Transverse colon (tissue), 4 donors: Measurements from ENCODE around the gene GOT1. TPM values are rescaled to one million over a fixed set of nuclear protein-coding genes. Genes with fewer than 3 reads are reported as not detected.

Source experiments
- DNase-seq: peaks from one replicate; pipeline ENCODE4 v3.0.0-alpha.2; 2019
- H3K27ac ChIP-seq, 4 donors: fragments of 200-600 bp; sonication (generic); 2 replicates each; pipeline ENCODE4 v1.5.1; 2016 to 2018; ENCODE audit warnings: inconsistent platforms in 4 of 4
- H3K27me3 ChIP-seq: fragments of 200-600 bp; sonication (generic); 2 replicates; pipeline ENCODE4 v1.5.1; 2017; ENCODE audit warnings: inconsistent platforms
- H3K36me3 ChIP-seq, 4 donors: fragments of 200-600 bp; sonication (generic); 2 replicates each; pipeline ENCODE4 v1.5.1; 2017 to 2019; ENCODE audit warnings: inconsistent platforms in 4 of 4
- H3K4me1 ChIP-seq, 4 donors: fragments of 200-600 bp; sonication (generic); 2 replicates each; pipeline ENCODE4 v1.5.1; 2017 to 2020; ENCODE audit warnings: inconsistent platforms in 4 of 4
- H3K4me3 ChIP-seq, 4 donors: fragments of 200-600 bp; sonication (generic); 1 replicate in 1 of 4; 2 replicates in 3 of 4; pipeline versions ENCODE4 v1.5.1 to v1.6.1; 2017 to 2019; ENCODE audit warnings: inconsistent platforms in 4 of 4
- H3K9me3 ChIP-seq, 2 donors: fragments of 200-600 bp; sonication (generic); 2 replicates each; pipeline ENCODE4 v1.5.1; 2017 to 2019; ENCODE audit warnings: inconsistent platforms in 2 of 2
- EP300 ChIP-seq: sonication (generic); formaldehyde crosslinking; IDR thresholded peaks from one replicate; pipeline ENCODE4 v1.6.1; 2017; ENCODE audit warnings: antibody characterized with exemption, low read depth
- POLR2A ChIP-seq: fragments of 450-650 bp; IDR thresholded peaks from one replicate; pipeline ENCODE4 v1.6.1; 2016; ENCODE audit warnings: antibody characterized with exemption, mild to moderate bottlenecking, moderate library complexity
- POLR2AphosphoS5 ChIP-seq, 3 donors: sonication (generic); formaldehyde crosslinking; IDR thresholded peaks; one replicate each; pipeline ENCODE4 v1.6.1; 2016; ENCODE audit warnings: antibody characterized with exemption in 3 of 3
- WGBS, 2 donors: methylation state at CpG; one replicate each; pipeline ENCODE4 v1.1.5; 2018; ENCODE audit warnings: low coverage in 1 of 2; 5-methylcytosine and 5-hydroxymethylcytosine counted together
- in situ Hi-C, 4 donors: fragments of 200-750 bp; cut with MboI; loops; one replicate each; pipeline versions ENCODE4 v1.15.0 to v1.15.1; 2017; ENCODE audit warnings: low sequenced_read_pairs in 3 of 4, low pct_ligation_motif_present in 1 of 4, low pct_unique_long_range_greater_than_20kb in 1 of 4
- intact Hi-C: fragments of 100-400 bp; cut with DNase I; formaldehyde crosslinking; loops from one replicate; pipeline ENCODE4 v1.15.1; 2023; ENCODE audit warnings: low total_unique reads
- total RNA-seq, 4 donors: library from RNA; depleted of rRNA; stranded (reverse); fragments of >200 nt; gene quantifications; one replicate each; pipeline ENCODE4 v1.1.0, GENCODE V29; 2016
- TF ChIP-seq, protein P1 (sequence below), 5 experiments: fragments of 200-600 bp in 3 of 5; fragments of 450-650 bp in 2 of 5; sonication (generic) in 3 of 5; IDR thresholded peaks; 1 replicate in 2 of 5; 2 replicates in 3 of 5; pipeline ENCODE4 v1.5.1; 2016 to 2017; ENCODE audit warnings: antibody characterized with exemption in 5 of 5, inconsistent platforms in 3 of 5, mild to moderate bottlenecking in 2 of 5, moderate library complexity in 1 of 5

GOT1 gene
- total RNA-seq, 4 donors from 2014 or later, result 54.5 to 94.3 (median 82.3) TPM

DNA sequence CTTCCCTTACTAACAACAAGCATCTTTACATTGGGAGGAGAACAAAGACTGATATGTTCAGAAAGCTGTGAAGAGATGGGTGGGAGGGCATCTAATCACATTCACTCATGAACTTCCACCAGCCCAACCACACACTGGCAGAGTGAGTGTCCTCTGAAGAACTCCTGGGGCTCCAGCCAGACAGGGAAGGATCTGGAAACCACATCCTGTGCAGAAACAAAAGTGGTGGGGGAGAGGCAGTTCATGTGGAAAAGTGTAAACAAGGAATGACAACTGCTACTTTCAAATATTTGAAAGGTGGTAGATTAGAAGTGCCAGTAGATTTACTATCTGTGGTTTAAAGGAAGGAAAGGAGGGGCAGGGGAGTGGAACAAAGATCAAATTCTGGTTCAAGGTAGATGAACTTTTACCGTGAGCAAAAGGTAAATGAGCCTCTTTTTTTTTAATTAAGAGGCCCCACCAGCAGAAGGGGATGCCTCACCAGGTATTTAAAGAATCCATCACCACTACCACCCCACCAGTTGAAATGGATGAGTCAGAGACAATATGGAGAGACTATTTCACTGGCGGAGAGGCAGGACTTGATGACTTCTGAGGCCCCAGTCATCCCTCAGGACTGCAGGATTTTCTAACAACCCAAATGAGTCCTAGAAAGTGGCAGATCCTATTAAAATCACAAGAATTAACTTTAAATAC, 34.5 kb downstream of the GOT1 start:
- in situ Hi-C loops, result loop anchor here in 2 of 4 donors (10.0 to 25.0 kb wide), 2 partner anchors 219 to 316 kb away; no protein-coding TSS in a partner anchor
- Histone ChIP-seq H3K36me3 (peaks cover 0 to 30% (median 14%) of the 10 kb centered on the region in 4 donors), H3K27me3 (no peaks in the 10 kb centered on the region), H3K4me3 (no peak overlapping the region), H3K9me3 (no peaks in the 10 kb centered on the region), H3K27ac (no peak overlapping the region), H3K4me1 (peaks cover 0 to 3% (median 1%) of the 10 kb centered on the region in 4 donors)
- 8 to 65% methylated on average over 1 to 2 of the region's 2 CpGs for WGBS, 2 donors
- TF ChIP-seq POLR2A, result no peak
- TF ChIP-seq, protein P1, sequence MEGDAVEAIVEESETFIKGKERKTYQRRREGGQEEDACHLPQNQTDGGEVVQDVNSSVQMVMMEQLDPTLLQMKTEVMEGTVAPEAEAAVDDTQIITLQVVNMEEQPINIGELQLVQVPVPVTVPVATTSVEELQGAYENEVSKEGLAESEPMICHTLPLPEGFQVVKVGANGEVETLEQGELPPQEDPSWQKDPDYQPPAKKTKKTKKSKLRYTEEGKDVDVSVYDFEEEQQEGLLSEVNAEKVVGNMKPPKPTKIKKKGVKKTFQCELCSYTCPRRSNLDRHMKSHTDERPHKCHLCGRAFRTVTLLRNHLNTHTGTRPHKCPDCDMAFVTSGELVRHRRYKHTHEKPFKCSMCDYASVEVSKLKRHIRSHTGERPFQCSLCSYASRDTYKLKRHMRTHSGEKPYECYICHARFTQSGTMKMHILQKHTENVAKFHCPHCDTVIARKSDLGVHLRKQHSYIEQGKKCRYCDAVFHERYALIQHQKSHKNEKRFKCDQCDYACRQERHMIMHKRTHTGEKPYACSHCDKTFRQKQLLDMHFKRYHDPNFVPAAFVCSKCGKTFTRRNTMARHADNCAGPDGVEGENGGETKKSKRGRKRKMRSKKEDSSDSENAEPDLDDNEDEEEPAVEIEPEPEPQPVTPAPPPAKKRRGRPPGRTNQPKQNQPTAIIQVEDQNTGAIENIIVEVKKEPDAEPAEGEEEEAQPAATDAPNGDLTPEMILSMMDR (IDR thresholded peaks at IDR 0.05), result no peak
- TF ChIP-seq EP300, result no peak
- TF ChIP-seq POLR2AphosphoS5 (IDR thresholded peaks at IDR 0.05), result no peak
- DNase-seq, result no peak
- intact Hi-C loops, result no loop called here

DNA sequence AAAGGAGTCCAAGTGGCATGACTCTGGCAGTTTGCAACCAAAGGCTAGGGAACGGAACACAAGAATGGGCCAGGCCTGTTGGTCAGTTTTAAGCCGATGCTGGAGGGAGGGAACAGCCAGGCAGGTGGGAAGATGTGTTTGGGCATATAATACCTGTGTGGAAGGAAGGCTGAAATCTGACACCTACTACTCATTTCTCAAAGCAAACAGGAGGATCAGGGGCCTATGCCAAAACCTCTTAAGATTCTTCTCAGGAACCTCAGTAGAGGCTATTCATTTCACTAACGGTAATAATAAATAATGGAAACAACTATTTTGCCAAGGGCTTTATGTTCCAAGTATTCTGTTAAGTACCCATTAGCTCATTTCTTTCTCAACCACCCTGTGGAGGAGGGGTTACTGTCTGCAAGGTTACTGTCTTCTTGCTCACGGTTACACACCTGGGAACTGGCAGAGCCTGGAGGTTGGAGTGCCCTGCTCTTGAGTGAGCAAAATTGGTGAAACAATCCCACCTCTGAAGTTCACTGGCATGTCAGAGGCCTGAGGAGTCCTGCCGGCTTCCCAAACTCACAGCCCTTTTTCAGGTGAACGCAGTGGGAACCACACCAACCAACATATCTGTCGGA, 35.5 kb downstream of the GOT1 start:
- Histone ChIP-seq H3K27me3 (no peaks in the 10 kb centered on the region), H3K9me3 (no peaks in the 10 kb centered on the region), H3K4me3 (no peak overlapping the region), H3K4me1 (peaks cover 0 to 3% (median 1%) of the 10 kb centered on the region in 4 donors), H3K36me3 (peaks cover 0 to 23% (median 10%) of the 10 kb centered on the region in 4 donors), H3K27ac (no peak overlapping the region)
- WGBS, 2 donors, result 87% methylated on average over 7 of the region's 7 CpGs; no CpG with 5 or more reads in 1 of the 2 donors
- DNase-seq, result no peak
- intact Hi-C loops, result loop anchor here (5.0 kb wide), 1 partner anchor 217 kb away; no protein-coding TSS in a partner anchor
- in situ Hi-C loops, result loop anchor here in 2 of 4 donors (10.0 to 25.0 kb wide), 2 partner anchors 220 to 317 kb away; no protein-coding TSS in a partner anchor
- no peak for TF ChIP-seq EP300
- TF ChIP-seq, protein P1 (IDR thresholded peaks at IDR 0.05), result no peak
- TF ChIP-seq POLR2A, result no peak
- TF ChIP-seq POLR2AphosphoS5 (IDR thresholded peaks at IDR 0.05), result no peak

DNA sequence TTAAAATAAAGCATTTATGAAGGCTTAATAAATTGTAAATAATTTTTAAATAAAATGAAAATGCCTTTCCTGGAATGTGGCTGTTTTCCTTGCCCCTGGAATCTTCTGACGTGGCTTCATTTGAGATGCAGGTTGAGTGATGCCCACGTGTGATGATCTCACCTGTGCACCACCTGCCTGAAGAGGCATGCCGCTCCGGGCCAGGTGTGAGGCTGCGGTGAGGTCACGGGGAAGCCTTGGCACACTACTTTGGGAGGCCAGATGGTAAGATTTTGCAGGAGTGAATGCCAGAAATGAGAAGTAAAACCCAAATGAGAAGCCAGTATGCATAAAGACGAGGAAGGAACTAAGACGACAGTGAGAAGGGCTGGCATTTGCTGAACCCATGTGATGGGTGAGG, 36.2 kb downstream of the GOT1 start:
- in situ Hi-C loops, result loop anchor here in 2 of 4 donors (10.0 to 25.0 kb wide), 2 partner anchors 221 to 318 kb away; no protein-coding TSS in a partner anchor
- intact Hi-C loops, result loop anchor here (5.0 kb wide), 1 partner anchor 218 kb away; no protein-coding TSS in a partner anchor
- Histone ChIP-seq H3K4me1 (peaks cover 0 to 3% (median 1%) of the 10 kb centered on the region in 4 donors), H3K9me3 (no peaks in the 10 kb centered on the region), H3K36me3 (peaks cover 0 to 20% (median 8%) of the 10 kb centered on the region in 4 donors), H3K27ac (no peak overlapping the region), H3K27me3 (no peaks in the 10 kb centered on the region), H3K4me3 (no peak overlapping the region)
- TF ChIP-seq EP300 (no peak), POLR2A (no peak), POLR2AphosphoS5 (IDR thresholded peaks at IDR 0.05) (no peak)
- TF ChIP-seq, protein P1 (IDR thresholded peaks at IDR 0.05), result no peak
- WGBS, 2 donors, result 64 to 81% methylated on average over 5 to 8 of the region's 8 CpGs
- no peak for DNase-seq

DNA sequence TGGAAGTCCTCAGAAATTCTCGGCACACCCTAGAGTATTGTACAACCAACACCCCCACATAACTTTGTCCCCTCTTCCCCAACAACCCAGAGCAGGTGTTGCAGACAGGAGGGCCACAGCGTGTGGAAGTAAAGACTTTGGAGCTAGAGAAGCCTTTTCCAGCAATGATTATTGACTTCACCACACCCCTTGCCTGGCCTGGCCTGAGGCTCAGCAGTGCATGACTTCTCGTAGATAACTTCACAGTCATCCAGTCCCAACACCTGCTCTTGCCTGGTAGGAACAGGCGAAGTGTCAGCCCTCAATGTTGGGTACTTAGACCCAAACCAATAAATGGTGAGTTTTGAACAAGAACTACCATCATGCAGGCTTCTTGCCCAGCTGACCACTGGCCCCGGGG, 36.7 kb downstream of the GOT1 start:
- in situ Hi-C loops, result loop anchor here in 2 of 4 donors (10.0 to 25.0 kb wide), 2 partner anchors 221 to 319 kb away; no protein-coding TSS in a partner anchor
- H3K36me3 ChIP-seq, result peaks cover 0 to 18% (median 5%) of the 10 kb centered on the region in 4 donors
- 70 to 78% methylated on average over 3 to 5 of the region's 5 CpGs for WGBS, 2 donors
- no peaks in the 10 kb centered on the region for H3K9me3 ChIP-seq
- H3K27me3 ChIP-seq, result no peaks in the 10 kb centered on the region
- no peak overlapping the region for H3K27ac ChIP-seq
- TF ChIP-seq POLR2A, result no peak
- TF ChIP-seq, protein P1 (IDR thresholded peaks at IDR 0.05), result no peak
- TF ChIP-seq POLR2AphosphoS5 (IDR thresholded peaks at IDR 0.05), result no peak
- no peak for TF ChIP-seq EP300
- no peak overlapping the region for H3K4me3 ChIP-seq
- H3K4me1 ChIP-seq, result peaks cover 0 to 3% (median 1%) of the 10 kb centered on the region in 4 donors
- DNase-seq, result no peak
- intact Hi-C loops, result loop anchor here (5.0 kb wide), 1 partner anchor 219 kb away; no protein-coding TSS in a partner anchor
